Astrocyte of the spinal cord (primary cell): ENCODE results near the gene VTN.

Source experiments
- DNase-seq: peaks from one replicate; pipeline ENCODE4 v3.0.0; 2011; ENCODE audit warnings: low read depth, low spot score
- H3K4me3 ChIP-seq: 2 replicates; pipeline ENCODE4 v1.5.1; 2011; ENCODE audit warnings: low read depth, mild to moderate bottlenecking, low read length, moderate library complexity
- in situ Hi-C: cut with HindIII; loops from 2 replicates; pipeline ENCODE4 v1.10.0; 2017; ENCODE audit warnings: low sequenced_read_pairs
- TF ChIP-seq, protein P1 (sequence below): IDR thresholded peaks from 2 replicates; pipeline ENCODE4 v1.5.1; 2012; ENCODE audit warnings: low read depth, mild to moderate bottlenecking, low read length, inconsistent platforms

Gene VTN

DNA sequence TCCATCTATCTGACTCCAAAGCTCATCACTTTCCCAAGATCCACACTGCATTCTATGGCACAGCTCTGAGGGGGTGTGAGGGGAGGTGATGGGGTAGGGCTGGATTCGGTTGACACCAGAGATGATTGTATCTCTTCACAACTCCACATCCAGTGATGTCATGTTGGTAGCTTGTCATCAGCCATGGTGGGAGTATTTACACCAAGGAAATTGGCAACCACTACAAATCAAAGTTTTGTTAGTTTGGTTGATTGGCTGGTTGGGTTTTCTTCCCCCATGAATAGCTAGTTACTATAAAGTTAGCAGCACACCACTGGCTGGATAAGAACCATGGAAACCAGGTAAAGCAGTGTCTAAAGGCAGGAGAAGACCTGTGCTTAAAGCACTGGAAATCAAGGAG is 20.9 kb upstream of the VTN start:
- DNase-seq = no peak
- TF ChIP-seq, protein P1, sequence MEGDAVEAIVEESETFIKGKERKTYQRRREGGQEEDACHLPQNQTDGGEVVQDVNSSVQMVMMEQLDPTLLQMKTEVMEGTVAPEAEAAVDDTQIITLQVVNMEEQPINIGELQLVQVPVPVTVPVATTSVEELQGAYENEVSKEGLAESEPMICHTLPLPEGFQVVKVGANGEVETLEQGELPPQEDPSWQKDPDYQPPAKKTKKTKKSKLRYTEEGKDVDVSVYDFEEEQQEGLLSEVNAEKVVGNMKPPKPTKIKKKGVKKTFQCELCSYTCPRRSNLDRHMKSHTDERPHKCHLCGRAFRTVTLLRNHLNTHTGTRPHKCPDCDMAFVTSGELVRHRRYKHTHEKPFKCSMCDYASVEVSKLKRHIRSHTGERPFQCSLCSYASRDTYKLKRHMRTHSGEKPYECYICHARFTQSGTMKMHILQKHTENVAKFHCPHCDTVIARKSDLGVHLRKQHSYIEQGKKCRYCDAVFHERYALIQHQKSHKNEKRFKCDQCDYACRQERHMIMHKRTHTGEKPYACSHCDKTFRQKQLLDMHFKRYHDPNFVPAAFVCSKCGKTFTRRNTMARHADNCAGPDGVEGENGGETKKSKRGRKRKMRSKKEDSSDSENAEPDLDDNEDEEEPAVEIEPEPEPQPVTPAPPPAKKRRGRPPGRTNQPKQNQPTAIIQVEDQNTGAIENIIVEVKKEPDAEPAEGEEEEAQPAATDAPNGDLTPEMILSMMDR = no peak
- in situ Hi-C loops = no loop called here
- H3K4me3 ChIP-seq = no peak overlapping the region

DNA sequence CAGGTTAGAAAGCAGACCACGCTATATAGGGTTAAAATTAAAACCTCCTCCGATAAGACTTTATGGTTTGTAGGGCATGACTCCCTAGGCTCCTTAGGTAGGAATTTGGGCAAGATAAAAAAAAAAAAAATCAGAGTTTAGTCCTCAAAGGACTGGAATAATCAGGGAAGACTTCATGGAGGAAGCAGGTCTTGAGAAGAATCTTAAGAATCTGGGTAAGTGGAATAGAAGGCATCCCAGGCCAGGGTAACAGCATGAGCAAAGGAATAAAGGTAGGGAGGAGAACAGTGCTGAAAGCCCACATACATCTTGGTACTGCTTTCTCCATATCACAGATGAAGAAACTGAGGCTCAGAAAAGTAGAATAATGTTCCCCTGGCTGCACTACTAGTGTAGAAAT is 20.5 kb upstream of the VTN start:
- TF ChIP-seq, protein P1 = no peak
- in situ Hi-C loops = no loop called here
- no peak overlapping the region for H3K4me3 ChIP-seq
- DNase-seq = no peak

DNA sequence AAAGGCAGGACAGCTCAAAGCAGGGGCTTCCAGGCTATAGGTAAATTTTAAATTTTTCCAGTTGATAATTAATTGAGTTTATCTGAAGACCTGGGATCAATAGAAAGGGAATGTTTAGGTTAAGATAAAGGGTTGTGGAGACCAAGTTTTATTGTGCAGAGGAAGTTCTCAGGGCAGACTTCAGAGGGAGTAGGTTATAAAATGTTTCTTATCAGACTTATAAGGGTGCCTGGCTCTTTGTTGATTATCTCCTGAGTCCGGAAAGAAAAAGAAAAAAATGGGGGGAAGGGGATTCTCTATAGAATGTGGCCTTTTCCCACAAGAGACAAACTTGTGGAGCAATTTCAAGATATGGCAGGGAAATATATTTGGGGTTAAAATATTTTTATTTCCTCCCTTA is 20.0 kb upstream of the VTN start:
- no peak overlapping the region for H3K4me3 ChIP-seq
- TF ChIP-seq, protein P1 = no peak
- in situ Hi-C loops = no loop called here
- no peak for DNase-seq

DNA sequence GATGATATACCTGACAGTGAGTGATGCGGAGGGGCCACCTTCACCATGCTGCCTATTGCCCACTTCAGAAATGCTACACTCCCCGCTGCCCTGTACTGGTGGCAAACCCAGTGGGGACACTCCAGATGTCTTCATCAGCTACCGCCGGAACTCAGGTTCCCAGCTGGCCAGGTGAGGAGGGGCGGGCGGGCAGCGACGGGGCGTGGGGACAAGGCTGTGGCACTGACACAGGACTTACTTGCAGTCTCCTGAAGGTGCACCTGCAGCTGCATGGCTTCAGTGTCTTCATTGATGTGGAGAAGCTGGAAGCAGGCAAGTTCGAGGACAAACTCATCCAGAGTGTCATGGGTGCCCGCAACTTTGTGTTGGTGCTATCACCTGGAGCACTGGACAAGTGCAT is 18.0 kb upstream of the VTN start:
- DNase-seq = no peak
- TF ChIP-seq, protein P1 = no peak
- in situ Hi-C loops = no loop called here
- no peak overlapping the region for H3K4me3 ChIP-seq

DNA sequence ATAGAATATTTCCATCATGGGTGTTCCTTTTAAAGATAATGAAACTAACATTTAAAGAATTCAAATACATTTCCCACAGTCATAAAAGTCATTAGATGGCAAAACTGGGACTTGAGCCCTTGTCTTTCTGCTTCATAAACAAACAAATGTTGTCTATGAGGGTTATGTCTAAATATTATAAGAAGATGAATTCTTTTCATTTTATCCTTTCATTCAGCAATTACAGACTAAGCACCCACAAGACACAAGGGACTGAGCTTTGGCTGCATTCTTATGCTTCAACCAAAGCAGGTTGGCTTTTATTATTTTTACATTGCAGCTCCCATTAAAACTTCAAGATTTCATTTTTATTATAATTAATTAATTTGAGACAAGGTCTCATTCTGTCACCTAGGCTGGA is 16.3 kb upstream of the VTN start:
- TF ChIP-seq, protein P1 = no peak
- H3K4me3 ChIP-seq = no peak overlapping the region
- no peak for DNase-seq
- in situ Hi-C loops = no loop called here

DNA sequence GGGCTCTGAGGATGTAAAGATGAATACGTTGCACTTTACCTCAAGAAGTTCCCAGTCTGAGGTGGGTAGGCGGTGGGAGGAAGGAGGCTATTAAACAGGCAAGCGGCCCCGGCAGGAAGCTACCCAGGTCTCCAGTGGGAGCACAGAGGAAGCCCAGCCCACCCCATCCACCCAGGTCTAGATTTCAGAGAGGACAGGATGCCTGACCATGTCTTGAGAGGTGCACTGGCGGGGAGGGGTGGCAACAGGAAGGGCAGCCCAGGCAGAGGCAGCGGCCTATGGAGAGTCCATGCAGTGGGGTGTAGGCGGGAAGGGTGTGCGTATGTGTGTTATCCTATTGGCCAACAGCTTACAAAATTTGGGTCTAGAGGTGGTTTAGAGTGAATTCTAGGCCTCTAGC is 15.3 kb upstream of the VTN start:
- no peak for DNase-seq
- in situ Hi-C loops = no loop called here
- TF ChIP-seq, protein P1 = no peak
- H3K4me3 ChIP-seq = no peak overlapping the region

DNA sequence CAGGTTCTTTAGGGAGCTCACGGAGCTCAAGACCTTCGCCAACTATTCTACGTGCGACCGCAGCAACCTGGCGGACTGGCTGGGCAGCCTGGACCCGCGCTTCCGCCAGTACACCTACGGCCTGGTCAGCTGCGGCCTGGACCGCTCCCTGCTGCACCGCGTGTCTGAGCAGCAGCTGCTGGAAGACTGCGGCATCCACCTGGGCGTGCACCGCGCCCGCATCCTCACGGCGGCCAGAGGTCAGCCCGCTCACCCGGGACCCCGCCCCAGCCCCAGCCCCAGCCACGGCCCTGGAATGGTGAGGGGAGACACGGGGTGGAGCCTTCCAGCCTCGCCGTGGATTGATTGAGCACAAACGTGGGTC is 14.9 kb upstream of the VTN start:
- TF ChIP-seq, protein P1 = no peak
- no peak overlapping the region for H3K4me3 ChIP-seq
- DNase-seq = no peak
- in situ Hi-C loops = no loop called here
